HG03064 (cell line): Measurements from ENCODE around the gene SYDE2.
"Not testable (repeated sequence)": the region's sequence is repeated elsewhere in the genome, so short reads cannot be mapped to it uniquely, and the experiment has no call there.

ENCODE experiments used
- ATAC-seq: cut with Tn5 transposase; IDR thresholded peaks from one replicate; pipeline ENCODE4 v1.9.1; 2021; ENCODE audit warnings: low read depth; ENCODE audit not compliant: unreplicated experiment

SYDE2 gene

DNA sequence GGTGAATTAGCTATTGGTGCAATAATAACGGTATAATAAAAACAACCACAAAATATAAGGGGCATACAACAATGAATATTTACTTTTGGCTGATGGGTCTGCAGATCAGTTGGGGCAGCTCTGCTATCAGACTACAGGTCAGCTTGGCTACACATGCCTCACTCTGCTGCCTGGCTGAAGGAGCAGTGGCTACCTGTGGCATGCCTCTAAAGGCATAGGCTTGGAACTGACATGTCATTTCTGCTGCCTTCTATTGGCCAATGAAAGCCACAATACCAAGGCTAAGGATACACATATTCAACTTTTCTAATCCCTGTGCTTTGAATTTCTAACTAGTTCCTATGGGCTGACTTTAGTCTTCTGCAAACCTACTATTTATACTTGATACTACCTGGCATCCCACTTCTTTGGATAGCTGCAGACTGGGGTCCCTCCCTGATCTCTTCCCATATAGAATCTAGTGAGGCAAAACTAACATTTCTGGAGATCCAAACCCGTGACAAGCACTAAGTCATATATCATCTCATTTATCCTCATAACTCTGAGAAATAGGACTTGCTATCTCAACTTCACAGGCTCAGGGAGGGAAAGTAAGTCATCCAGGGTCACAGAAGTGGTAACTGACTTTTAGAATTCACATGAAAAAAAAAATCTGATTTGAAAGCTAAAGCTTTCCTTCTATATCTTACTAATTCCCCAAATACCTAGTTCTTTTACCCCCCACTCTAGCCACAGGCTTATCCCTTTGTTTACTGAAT, 19.2 kb upstream of the SYDE2 start:
- no peak for ATAC-seq

DNA sequence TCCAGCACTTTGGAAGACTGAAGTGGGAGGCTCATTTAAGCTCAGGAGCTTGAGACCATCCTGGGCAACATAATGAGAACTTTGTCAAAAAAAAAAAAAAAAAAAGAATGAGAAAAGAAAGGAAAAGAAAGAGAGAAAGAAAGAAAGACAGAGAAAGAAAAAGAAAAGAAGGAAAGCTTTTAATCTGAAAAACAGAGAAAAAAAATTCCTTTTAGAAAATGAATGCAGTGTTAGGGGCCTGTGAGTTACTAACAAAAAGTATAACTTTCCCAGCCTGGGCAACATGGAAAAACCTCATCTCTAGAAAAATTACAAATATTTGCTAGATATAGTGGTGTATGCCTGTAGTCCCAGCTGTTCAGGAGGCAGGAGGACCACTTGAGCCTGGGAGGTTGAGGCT, 15.9 kb upstream of the SYDE2 start:
- ATAC-seq = no peak

DNA sequence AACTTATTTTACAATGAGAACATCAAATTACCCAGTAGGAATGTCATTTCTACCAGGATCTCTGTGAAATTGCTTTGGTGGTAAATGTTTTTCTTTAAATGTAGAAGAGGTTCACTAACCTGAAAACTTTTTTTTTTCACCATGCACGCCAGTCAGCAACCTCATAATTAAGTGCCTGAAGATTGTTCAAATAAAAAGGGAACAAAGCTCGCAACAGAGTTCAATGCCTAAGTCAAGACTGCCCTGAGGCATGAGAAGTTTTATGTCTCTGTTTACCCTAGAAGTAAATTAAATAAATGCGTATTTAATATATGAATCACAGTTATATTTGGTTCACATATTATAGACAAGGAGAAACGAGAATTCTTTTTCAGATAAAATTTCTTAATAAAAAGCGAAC, 13.8 kb upstream of the SYDE2 start:
- ATAC-seq = no peak

DNA sequence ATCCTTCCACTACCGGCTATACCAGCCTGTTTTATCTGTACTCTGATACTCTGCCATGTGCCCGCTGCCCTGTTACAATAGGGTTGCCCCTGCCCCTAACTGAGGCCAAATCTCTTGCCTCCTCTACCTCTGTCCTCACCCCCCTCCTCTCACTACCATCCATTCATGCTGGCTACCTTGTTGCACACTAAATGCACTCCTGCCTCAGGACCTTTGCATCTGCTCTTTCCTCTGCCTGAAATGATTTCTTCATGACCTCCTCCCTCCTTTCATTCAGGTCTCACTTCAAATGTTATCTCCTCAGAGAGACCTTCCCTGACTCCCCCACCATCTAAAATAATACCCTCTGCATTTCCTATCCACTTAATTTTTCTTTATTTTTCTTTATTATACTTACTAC, 7.7 kb upstream of the SYDE2 start:
- ATAC-seq = no peak

DNA sequence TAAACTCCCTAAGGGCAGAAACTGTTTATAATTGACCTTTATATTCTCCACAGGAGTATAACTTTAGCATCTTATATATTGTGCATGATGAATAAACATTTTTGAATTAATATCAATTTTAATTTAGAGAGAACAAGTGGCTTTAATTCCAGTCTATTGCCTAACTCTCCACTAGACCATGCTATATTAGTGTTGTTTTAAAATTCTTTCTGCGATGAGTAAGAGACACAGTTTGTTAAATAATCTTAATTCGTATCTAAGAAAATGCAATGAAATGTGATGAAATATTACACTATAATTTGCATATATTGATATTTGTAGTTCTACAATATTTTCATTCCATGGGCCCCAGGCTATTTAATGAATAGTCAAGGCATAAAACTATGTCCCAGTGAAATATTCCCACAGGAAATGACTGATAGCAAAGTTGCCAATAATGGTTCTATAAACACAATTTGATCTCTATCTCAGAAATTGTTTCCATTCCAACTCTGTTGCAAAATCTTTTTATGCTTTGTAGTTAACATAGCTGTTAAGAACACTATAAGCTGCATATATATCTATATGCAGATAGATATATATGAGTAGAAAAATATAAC, 2.9 kb upstream of the SYDE2 start:
- no peak for ATAC-seq

DNA sequence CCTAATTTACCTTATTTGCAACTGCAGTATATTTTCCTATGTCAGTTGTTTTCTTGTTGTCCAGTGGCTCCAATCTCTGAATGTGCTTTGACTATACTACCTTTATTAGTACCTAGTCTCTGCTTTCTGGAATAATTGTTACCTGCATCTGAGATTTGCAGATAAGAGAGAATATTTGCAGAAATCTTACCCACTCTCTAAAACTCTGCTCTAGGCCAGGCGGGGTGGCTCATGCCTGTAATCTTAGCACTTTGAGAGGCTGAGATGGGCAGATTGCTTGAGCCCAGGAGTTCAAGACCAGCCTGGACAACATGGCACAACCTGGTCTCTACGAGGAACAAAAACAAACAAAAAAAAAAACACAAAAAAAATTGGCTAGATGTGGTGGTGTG, 2.0 kb upstream of the SYDE2 start:
- ATAC-seq = no peak

DNA sequence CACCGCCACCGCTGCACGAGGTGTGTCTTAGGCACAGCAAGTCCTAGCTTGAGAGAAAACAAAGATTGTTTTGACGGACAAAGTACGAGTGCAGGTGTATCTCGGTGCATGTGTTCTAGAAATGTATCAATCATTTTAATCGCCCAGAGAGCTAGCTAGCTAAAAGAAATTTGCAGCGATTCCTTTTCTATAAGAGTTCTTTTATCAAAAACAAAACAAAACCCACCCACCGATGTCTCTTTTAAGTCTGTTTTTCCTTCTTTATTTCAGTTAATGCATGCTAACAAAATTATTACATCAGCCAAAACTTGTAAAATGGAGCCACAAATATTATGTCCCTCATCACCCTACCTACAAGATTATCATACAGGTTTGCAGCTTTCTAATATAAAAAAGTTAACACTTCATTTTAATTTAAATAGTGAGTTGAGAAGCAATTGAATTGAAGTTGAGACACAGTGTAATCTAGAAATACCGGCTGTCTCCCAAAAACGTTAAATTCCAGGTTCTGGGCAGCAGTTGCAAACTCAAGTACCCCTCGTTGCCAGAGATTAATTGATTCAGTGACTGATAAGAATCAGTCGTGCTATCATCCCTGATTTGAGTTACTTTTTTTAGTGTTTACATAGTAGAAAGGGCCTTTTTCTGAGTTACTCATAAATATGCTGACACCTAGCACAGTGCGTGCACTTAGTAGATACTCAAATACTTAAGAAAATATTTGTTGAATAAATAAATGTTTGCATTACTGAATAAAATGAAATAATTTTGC, 1.5 kb upstream of the SYDE2 start:
- ATAC-seq = no peak

DNA sequence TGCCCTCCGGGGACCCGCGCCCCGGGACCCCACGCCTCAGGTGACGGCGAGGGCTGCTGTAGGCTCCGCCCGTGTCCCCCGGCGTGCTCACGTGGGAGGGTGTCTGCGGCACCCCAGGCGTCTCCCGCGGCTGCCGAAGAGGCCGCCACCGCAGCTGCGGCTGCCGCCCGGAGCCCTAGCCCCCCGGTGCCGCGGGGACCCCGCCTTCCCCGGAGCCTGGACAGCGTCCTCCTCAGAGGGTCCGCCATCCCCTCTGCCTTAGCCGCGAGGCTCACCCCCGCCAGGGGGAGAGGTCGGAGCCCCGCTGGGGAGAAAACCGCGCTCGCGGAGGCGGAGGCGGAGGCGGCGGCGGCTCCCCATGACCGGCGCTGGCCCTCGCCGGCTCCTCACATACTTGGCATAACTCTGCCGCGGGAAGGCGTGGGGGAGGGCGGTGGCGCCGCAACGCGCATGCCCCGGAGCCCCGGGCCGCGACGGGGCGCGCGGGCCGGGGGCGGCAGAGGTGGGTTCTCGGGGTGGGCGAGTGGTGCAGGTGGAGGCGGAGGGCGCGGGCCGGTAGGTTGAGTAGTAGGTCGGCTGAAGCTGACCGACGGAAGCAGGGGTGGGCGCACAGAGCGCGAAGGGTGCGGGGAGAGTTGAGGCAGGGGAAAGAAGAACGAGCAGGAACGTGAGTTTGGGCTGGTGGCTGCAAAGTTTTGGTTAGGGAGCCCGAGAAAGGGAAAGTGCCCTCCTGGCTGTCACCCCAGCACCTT, 700 bp upstream of the SYDE2 start:
- peak; percentile 48 for ATAC-seq

DNA sequence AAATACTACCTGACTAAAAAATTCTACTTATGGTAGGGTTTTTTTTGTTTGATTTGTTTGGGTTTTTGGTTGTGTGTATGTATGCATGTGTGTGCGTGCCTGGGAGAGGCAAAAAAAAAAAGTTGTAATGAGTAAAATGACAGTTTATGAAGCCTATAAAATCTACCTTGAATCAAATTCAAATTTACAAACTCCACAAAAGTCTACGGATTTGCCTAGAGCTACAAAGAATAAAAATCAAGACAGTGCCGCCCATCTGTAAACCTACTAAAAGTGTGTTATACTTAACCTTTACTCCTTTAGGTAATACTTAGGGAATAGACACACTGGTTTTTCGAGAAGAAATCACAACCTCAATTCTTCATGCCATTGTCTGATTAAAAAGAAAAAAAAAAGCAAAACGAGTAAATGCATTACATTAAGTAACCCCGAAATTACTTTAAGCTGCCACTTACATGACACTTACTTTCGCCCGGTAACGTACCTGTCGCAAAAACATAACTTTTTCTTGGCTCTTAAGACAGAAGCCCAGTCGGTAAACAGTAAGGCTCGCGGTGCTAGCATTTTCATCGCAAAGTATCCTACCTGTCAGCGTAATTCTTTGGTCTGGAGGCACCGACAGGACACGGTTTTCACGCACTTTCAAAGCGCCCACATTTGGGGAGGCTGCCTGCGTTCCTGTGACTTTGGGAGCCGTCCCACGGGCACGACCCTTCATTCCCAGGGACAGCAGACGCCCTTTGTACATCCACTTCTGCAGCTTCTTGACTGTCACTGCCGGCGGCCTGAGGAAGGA, 951 bp downstream of the SYDE2 start:
- ATAC-seq = peak; percentile 9

DNA sequence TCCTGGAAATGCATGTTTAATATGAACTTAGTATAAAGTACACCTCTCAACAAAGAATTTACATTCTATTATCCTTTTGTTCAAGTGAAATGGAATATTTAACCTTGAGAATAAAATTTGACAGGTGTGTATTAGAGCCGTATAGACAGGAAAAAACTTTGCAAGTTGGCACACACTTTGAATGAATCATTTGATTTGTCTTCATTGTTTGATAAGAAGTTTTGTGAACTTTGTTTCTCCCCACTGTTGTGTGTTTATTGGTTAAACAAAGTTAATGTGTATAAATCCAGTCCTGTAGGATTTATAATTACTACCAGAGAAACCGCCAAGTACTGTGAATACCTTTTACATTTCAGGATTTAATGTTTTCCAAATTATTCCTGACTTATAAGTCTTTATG, 2.0 kb downstream of the SYDE2 start:
- no peak for ATAC-seq

DNA sequence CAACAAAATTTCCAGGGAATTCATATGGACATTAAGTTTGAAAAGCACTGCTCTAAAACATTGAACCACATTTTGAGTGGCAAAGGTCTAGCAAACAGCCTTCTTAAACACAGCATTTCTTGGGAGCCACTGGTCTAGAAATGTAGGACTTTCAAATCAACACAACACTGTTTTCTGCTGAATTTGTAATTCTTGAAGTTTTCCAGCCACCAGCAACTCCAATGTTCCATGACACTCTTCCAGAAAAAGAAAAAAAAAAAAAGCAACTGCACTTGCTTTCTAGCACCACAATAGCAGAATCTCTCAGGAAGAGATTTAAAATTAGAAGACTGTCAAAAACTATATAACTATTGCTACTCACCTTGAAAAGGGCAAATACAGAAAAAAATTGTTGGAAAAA, 4.5 kb downstream of the SYDE2 start:
- no peak for ATAC-seq

DNA sequence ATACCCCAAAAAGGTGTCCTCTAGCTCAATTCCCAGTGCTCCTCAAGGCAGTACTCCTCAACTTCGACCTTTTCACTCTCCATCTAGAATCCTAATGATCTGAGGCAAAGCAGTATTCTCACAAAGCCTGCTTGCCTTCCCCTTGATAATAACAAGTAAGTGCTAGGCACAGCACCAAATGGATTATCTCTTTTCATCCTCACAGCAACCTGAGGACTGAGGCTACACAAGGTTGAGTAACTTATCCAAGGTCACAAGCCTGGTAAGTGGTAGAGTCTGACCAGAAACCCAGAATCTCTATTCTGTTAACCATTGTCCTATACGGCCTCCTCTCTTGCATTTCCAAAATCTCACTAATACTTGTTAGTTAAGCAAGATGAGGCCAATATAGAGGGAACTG, 5.1 kb downstream of the SYDE2 start:
- ATAC-seq = no peak

DNA sequence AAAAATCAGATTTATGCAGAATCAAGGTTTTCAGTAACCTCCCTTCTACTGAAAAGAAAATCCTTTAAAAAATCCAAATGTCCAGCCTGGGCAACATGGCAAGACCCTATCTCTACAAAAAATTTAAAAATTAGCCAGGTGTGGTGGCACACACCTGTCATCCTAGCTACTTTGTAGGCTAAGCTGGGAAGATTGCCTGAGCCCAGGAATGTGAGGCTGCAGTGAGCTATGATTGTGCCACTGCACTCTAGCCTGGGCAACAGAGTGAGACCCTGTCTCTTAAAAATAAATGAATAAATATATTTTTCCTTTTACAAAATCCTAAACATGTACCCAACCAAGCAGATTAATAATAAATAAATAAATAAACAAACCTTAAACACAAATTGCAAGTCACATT, 8.7 kb downstream of the SYDE2 start:
- ATAC-seq = not testable (repeated sequence)

DNA sequence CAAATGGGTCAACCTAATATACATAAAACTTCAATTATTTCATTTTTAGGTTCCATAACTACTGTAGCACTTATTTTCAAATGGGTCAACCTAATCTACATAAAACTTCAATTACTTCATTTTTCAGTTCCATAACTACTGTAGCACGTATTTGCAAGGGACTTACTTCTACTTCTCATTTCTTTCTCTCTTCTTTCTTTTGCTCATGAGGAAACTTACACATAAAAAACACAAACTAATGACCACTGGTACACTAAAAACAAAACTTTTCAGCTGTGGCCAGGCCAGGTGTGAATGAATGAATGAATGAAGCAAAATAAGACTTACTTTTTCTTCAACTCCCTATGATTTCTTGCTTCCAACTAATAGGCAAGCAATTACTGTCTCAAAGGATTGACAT, 11.7 kb downstream of the SYDE2 start:
- ATAC-seq = no peak

DNA sequence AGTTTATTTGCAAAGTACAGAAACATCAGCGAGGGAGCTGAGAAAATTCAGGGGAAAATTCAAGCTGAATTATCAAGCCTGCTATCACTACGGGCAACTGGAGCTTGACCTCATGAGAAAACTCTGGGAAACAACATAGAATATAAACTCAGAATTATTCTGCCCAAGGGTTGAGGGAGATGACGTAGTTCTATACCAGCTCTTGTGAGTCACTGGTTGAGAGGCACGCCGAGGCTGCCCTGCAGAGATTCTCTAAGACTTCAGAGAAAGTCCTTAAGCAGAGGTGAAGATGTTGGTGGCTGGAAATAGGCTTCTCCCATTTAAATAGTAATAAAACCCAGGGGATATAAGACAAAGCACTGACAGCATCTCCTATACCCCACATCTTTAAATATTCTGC, 12.3 kb downstream of the SYDE2 start:
- no peak for ATAC-seq

DNA sequence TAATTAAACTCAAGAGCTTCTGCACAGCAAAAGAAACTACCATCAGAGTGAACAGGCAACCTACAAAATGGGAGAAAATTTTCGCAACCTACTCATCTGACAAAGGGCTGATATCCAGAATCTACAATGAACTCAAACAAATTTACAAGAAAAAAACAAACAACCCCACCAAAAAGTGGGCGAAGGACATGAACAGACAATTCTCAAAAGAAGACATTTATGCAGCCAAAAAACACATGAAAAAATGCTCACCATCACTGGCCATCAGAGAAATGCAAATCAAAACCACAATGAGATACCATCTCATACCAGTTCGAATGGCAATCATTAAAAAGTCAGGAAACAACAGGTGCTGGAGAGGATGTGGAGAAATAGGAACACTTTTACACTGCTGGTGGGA, 13.8 kb downstream of the SYDE2 start:
- ATAC-seq = not testable (repeated sequence)

DNA sequence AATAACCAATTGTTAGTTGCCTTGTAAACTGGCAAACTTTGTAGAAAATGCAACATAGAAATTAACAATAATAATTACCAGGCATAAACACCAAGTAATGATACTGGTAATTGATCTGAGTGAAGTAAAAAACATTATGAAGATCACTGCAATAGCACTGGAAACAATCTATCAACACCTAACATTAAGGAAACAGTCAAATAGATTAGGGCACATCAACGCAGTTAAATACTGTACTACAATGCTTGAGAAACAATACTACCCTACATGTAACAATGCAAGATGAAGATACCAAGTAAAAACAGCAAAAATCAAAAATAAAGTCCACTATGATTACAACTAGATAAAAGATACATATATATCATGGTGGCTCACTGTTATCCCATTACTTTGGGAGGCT, 16.6 kb downstream of the SYDE2 start:
- no peak for ATAC-seq

DNA sequence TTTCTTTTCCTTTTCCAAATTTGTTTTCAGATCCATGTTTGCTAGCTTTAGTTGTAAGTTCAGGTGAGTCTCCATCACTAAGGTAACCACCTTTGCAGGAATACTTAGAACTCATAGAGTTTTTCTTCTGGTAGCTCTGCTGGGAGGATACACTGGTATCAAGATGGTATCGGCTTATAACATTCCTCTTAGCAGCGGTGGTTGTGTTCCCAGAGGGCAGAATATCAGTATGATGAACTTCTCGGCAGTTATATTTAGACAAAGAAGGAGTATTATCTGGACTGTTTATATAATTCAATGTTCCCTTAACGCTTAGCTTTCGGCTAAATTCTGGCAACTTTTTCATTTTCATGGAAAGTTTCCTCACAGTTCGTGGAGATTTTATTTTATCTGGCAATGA, 18.1 kb downstream of the SYDE2 start:
- ATAC-seq = no peak

DNA sequence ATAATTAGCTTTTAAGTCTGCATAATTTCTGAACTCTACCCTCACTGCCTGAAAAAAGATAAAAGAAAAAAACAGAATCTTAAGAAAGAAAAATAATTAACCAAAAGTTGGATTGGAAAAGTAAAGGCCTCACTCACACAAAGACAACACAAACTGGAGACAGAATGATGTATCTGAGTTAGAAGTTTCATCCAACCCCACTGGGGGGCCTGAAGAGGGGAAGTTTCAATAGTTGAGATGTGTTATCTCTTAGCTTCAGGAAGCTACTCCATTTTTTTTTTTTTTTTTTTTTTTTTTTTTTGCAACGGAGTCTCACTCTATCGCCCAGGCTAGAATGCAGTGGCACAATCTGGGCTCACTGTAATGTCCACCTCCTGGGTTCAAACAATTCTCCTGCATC, 19.9 kb downstream of the SYDE2 start:
- ATAC-seq = no peak

DNA sequence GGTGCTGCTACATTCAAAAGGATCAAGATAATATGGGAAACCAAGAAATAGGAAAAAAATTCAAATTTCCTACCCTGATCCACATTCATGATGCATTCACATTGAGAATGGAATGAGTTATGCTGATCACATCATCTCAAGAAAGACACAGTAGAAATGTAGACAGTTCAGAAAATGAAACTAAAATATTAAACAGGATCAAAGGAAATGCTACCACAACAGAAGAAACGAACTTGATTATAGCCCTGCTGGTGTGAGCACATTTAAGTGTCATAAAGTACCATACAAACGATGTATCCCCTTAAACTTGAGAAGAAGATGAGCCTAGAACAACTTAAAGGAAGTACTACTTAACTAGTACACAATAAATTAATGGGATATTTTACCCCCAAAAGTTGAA, 21.3 kb downstream of the SYDE2 start:
- ATAC-seq = no peak
